ENCODE results near the gene L1CAM.

Gene L1CAM

DNA sequence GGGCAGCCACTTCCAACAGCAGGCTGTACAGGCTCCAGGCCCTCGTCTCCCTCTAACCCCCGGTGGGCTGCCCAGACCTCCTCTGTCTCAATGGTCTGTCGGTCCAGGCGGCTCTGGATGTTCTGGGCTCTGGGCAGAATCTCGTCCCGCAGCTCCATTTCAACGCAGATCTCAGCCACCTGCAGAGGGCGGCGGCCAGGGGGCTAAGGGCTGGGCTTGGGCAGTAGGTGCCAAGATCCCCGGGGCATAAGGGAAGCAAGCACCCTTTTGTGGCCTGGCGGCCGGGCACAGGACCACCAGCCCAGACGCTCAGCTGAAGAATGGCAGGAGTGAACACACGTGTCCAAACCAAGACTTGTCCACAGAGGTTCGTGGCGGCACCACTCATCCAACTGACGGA, 27.7 kb upstream of the L1CAM start:
- TF ChIP-seq, protein P1, sequence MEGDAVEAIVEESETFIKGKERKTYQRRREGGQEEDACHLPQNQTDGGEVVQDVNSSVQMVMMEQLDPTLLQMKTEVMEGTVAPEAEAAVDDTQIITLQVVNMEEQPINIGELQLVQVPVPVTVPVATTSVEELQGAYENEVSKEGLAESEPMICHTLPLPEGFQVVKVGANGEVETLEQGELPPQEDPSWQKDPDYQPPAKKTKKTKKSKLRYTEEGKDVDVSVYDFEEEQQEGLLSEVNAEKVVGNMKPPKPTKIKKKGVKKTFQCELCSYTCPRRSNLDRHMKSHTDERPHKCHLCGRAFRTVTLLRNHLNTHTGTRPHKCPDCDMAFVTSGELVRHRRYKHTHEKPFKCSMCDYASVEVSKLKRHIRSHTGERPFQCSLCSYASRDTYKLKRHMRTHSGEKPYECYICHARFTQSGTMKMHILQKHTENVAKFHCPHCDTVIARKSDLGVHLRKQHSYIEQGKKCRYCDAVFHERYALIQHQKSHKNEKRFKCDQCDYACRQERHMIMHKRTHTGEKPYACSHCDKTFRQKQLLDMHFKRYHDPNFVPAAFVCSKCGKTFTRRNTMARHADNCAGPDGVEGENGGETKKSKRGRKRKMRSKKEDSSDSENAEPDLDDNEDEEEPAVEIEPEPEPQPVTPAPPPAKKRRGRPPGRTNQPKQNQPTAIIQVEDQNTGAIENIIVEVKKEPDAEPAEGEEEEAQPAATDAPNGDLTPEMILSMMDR (IDR thresholded peaks at IDR 0.05; ENCODE audit: low read length, missing control alignments), result no peak
- H3K4me3 ChIP-seq (replicated peaks; ENCODE audit: low read depth, low read length), result no peak overlapping the region
- DNase-seq (ENCODE audit: low read depth), result no peak

DNA sequence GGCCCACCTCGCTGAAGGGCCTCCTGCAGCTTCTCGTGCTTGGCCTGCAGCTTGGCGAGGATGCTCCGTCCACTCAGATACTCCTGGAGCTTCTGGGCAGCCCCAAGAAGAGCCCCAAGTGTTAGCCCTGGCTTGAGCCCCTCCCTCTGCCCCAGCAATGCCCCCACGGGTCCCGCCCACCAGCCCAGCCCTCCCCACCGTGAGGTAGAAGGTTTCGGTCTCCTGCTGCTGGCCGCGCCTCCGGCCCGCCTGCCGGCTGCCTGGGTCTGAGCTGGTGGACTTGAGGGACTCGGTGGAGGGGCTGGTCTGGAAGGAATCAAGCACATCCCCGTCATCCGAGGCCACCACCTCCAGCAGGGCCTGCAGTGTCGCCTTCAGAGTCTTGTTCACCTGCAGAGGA, 27.2 kb upstream of the L1CAM start:
- DNase-seq (ENCODE audit: low read depth), result no peak
- H3K4me3 ChIP-seq (replicated peaks; ENCODE audit: low read depth, low read length), result no peak overlapping the region
- TF ChIP-seq, protein P1 (IDR thresholded peaks at IDR 0.05; ENCODE audit: low read length, missing control alignments), result no peak

DNA sequence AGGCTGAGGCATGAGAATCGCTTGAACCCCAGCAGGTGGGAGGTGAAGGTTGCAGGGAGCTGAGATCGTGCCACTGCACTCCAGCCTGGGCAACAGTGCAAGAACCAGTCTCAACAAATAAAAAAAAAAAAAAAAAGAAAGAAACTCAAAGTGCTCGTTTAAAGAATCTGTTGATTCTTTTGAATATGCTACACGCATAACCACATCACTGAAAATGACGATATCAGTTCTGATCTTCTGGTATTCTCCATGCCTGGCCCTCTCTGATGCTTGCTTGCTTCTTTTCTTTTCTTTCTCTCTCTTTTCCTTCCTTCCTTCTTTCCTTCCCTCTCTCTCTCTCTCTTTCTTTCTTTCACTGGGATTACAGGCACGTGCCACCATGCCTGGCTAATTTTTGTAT, 25.8 kb upstream of the L1CAM start:
- no peak for DNase-seq (ENCODE audit: low read depth)
- H3K4me3 ChIP-seq (replicated peaks; ENCODE audit: low read depth, low read length), result no peak overlapping the region
- TF ChIP-seq, protein P1 (IDR thresholded peaks at IDR 0.05; ENCODE audit: low read length, missing control alignments), result no peak

DNA sequence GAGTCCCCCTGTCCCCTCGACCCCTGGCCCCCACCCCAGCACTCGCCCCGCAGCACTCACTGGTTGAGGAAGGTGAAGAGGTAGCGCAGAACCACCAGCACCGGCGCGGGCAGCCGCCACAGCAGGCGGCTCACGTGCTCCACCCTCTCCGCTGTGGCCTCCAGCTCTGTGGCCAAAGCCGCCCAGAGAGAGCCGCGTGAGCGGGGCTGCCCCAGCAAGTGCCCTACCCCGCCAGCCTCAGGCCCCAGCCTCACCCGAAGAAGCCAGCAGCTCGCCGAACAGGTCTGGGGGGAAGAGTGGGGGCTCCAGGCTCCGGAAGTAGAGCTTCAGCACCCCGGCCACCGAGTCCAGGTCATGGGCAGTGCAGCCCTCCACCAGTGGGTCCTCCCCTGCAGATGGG, 24.5 kb upstream of the L1CAM start:
- H3K4me3 ChIP-seq (replicated peaks; ENCODE audit: low read depth, low read length), result no peak overlapping the region
- TF ChIP-seq, protein P1 (IDR thresholded peaks at IDR 0.05; ENCODE audit: low read length, missing control alignments), result no peak
- no peak for DNase-seq (ENCODE audit: low read depth)

DNA sequence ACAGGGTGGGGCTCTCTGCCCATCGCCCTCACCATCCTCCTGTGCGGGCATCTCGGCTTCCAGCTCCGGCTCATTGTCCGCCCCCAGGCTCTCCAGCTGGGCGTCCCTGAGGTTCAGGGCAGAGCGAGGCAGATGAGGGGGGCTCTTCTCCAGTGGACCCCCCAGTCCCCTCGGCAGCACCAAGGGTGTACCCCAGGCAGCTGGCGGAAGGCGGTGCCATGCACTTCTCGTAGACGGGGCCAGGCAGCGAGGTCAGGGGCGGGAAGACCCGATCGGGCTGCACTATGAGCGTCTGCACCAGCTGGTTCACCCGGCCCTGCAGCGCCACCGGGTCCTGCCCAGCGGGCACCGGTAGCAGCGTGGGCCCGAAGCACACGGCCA, 24.0 kb upstream of the L1CAM start:
- no peak for DNase-seq (ENCODE audit: low read depth)
- TF ChIP-seq, protein P1 (IDR thresholded peaks at IDR 0.05; ENCODE audit: low read length, missing control alignments), result no peak
- H3K4me3 ChIP-seq (replicated peaks; ENCODE audit: low read depth, low read length), result no peak overlapping the region

DNA sequence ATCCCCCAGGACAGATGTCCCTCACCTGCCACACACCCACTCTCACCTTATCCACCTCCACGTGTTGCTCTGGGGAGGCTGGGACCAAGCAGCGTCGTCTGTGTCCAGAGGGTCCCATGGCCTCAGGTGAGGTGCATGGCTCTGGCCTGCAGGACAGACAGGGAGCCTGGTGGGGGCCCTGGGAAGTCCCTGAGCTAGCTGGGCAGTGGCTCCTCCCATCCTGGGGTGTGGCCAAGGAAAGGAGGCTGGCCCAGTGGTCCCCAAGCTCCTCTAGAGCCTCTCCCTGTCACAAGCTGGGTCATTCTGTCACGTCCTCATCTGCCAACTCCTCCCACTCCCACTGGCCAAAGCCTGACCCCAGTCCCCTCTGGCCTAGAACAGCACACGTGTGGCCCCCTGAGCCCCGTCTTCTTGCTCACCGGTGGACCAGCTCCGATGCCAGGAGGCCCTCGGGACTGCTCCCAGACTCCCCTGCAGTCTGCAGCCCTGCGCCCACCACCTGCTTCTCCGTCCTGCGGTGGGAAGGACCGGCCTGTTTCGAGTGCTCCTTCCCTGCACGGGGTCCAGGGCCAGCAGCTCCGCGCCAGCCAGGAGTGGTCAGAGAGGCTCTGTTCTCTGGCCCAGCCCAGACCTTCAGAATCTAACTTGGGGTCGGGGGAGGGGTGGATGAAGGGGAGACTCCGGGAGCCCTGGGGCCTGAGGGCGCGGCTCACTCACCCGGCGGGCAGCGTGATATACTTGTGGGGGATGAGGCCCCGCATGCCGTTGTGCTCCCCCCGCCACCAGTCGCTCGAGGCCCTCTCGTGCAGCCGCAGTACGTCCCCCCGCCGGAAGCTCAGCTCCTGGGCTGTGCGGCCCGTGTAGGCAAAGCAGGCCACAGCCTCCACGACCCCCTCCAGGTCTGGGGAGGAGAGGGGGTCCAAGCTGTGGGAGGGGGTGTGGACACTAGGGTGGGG, 23.3 kb upstream of the L1CAM start:
- H3K4me3 ChIP-seq (replicated peaks; ENCODE audit: low read depth, low read length), result no peak overlapping the region
- TF ChIP-seq, protein P1 (IDR thresholded peaks at IDR 0.05; ENCODE audit: low read length, missing control alignments), result no peak
- DNase-seq (ENCODE audit: low read depth), result no peak
